Adrenal gland (tissue), 12 donors: ENCODE data around the gene ITGBL1. TPM values are rescaled to one million over a fixed set of nuclear protein-coding genes. Genes with fewer than 3 reads are reported as not detected.

Experiments used
- DNase-seq, 7 donors: peaks; one replicate each; pipeline ENCODE4 v3.0.0-alpha.2; 2019 to 2020
- H3K27ac ChIP-seq, 5 donors: fragments of 200-600 bp; sonication (generic) in 4 of 5; 1 replicate in 3 of 5; 2 replicates in 2 of 5; pipeline versions ENCODE4 v1.5.1 to v1.8.0; 2016 to 2020; ENCODE audit warnings: mild to moderate bottlenecking in 1 of 5
- H3K27me3 ChIP-seq: fragments of 200-600 bp; 2 replicates; pipeline ENCODE4 v1.8.0; 2021
- H3K36me3 ChIP-seq, 2 donors: fragments of 200-600 bp; replicated peaks in 1 of 2; 1 replicate in 1 of 2; 2 replicates in 1 of 2; pipeline versions ENCODE4 v1.5.1 to v1.8.0; 2018 to 2022
- H3K4me1 ChIP-seq, 2 donors: fragments of 200-600 bp; replicated peaks in 1 of 2; 1 replicate in 1 of 2; 2 replicates in 1 of 2; pipeline versions ENCODE4 v1.5.1 to v1.8.0; 2018 to 2021
- H3K4me3 ChIP-seq, 4 donors: fragments of 200-600 bp; sonication (generic) in 3 of 4; one replicate each; pipeline ENCODE4 v1.5.1; 2016 to 2018
- H3K9me3 ChIP-seq, 3 donors: fragments of 200-600 bp; sonication (generic) in 1 of 3; replicated peaks in 1 of 3; 1 replicate in 2 of 3; 2 replicates in 1 of 3; pipeline versions ENCODE4 v1.5.1 to v1.8.0; 2016 to 2021
- CTCF ChIP-seq, 6 experiments: fragments of 450-650 bp in 4 of 6; fragments of 200-600 bp in 2 of 6; sonication (generic) in 1 of 6; IDR thresholded peaks; 1 replicate in 5 of 6; 2 replicates in 1 of 6; pipeline versions ENCODE4 v1.5.1 to v1.8.0; 2016 to 2021; ENCODE audit warnings: antibody characterized with exemption in 6 of 6, mild to moderate bottlenecking in 2 of 6, moderate library complexity in 1 of 6
- POLR2A ChIP-seq, 2 donors: fragments of 450-650 bp; IDR thresholded peaks; one replicate each; pipeline ENCODE4 v1.6.1; 2017; ENCODE audit warnings: antibody characterized with exemption in 2 of 2, mild to moderate bottlenecking in 2 of 2, moderate library complexity in 1 of 2
- WGBS, 4 donors: extraction: QIAGEN DNeasy Blood & Tissue Kit in 2 of 4; methylation state at CpG; one replicate each; pipeline versions ENCODE4 v1.1.5 to v1.1.7; 2013 to 2017; 5-methylcytosine and 5-hydroxymethylcytosine counted together
- intact Hi-C, 2 donors: fragments of 100-400 bp; cut with DNase I; formaldehyde crosslinking; loops; one replicate each; pipeline versions ENCODE4 v1.14.1 to v1.15.0; 2022 to 2023
- polyA plus RNA-seq, 3 donors: library from polyadenylated mRNA; stranded (reverse); fragments of 200-250 nt in 2 of 3; fragments of 350-450 nt in 1 of 3; fragmentation: Illumina TruSeq in 1 of 3; extraction: RNeasy Lipid Tissue Mini Kit (QIAGEN cat#74804) in 1 of 3; gene quantifications; one replicate each; pipeline ENCODE4 v1.2.3, GENCODE V29; 2013 to 2014
- total RNA-seq, 9 donors: library from RNA; depleted of rRNA in 4 of 9; stranded (reverse); fragments of >200 nt in 4 of 9; fragments of 120-200 nt in 1 of 9; fragmentation: NEBNext Ultra II Directional in 1 of 9; extraction: Animal tissue kit (Norgen Biotek cat#: 25700) in 1 of 9; gene quantifications; one replicate each; pipeline versions ENCODE4 v1.1.0 to v1.2.4, GENCODE V29; 2013 to 2023
- donor health status: healthy with polysubstance abuse.
- donor health status: Bipolar disorder and iron deficiency.
- donor health status: DM: yes; HTN: yes; CAD: no.
- donor health status: DM: no; HTN: no; CAD: no.
- donor health status: DM: no; HTN: no; CAD: no.
- donor health status: DM: yes; HTN: yes; CAD: no.

The ITGBL1 gene
- total and polyA plus RNA-seq, 12 donors = 1.4 to 8.3 (median 4.8) TPM

GRCh38 chr13:101492251-101492910, 39.9 kb downstream of the ITGBL1 start:
- Histone ChIP-seq H3K4me3 (no peak overlapping the region), H3K36me3 (no peaks in the 10 kb centered on the region), H3K4me1 (no peaks in the 10 kb centered on the region), H3K27ac (no peak overlapping the region), H3K9me3 (no peaks in the 10 kb centered on the region), H3K27me3 (no peaks in the 10 kb centered on the region)
- TF ChIP-seq POLR2A (IDR thresholded peaks at IDR 0.05) (no peak), CTCF (IDR thresholded peaks at IDR 0.05) (no peak)
- intact Hi-C loops = no loop called here
- 60 to 83% (median 70%) methylated on average over 3 of the region's 3 CpGs for WGBS, 4 donors
- DNase-seq = no peak

GRCh38 chr13:101493541-101493940, 41.1 kb downstream of the ITGBL1 start:
- intact Hi-C loops = no loop called here
- no peaks in the 10 kb centered on the region for H3K4me1 ChIP-seq
- H3K9me3 ChIP-seq = no peaks in the 10 kb centered on the region
- H3K27ac ChIP-seq = no peak overlapping the region
- no peak overlapping the region for H3K4me3 ChIP-seq
- H3K27me3 ChIP-seq = no peaks in the 10 kb centered on the region
- no peak for DNase-seq
- no peak for TF ChIP-seq CTCF (IDR thresholded peaks at IDR 0.05)
- no peak for TF ChIP-seq POLR2A (IDR thresholded peaks at IDR 0.05)
- 48 to 65% (median 54%) methylated on average over 3 of the region's 3 CpGs for WGBS, 4 donors
- no peaks in the 10 kb centered on the region for H3K36me3 ChIP-seq

GRCh38 chr13:101499406-101499805, 46.9 kb downstream of the ITGBL1 start:
- no peaks in the 10 kb centered on the region for H3K4me1 ChIP-seq
- H3K27me3 ChIP-seq = no peaks in the 10 kb centered on the region
- no peaks in the 10 kb centered on the region for H3K36me3 ChIP-seq
- no peak overlapping the region for H3K27ac ChIP-seq
- H3K4me3 ChIP-seq = no peak overlapping the region
- no peaks in the 10 kb centered on the region for H3K9me3 ChIP-seq
- TF ChIP-seq CTCF (IDR thresholded peaks at IDR 0.05) = no peak
- TF ChIP-seq POLR2A (IDR thresholded peaks at IDR 0.05) = no peak
- intact Hi-C loops = no loop called here
- 70 to 98% (median 78%) methylated on average over 2 of the region's 2 CpGs for WGBS, 4 donors
- no peak for DNase-seq

GRCh38 chr13:101502618-101503017, 50.1 kb downstream of the ITGBL1 start:
- Histone ChIP-seq H3K4me1 (no peaks in the 10 kb centered on the region), H3K27me3 (no peaks in the 10 kb centered on the region), H3K4me3 (no peak overlapping the region), H3K27ac (no peak overlapping the region), H3K9me3 (no peaks in the 10 kb centered on the region), H3K36me3 (no peaks in the 10 kb centered on the region)
- 45 to 63% (median 55%) methylated on average over 2 of the region's 2 CpGs for WGBS, 4 donors
- no peak for DNase-seq
- no peak for TF ChIP-seq POLR2A (IDR thresholded peaks at IDR 0.05)
- no peak for TF ChIP-seq CTCF (IDR thresholded peaks at IDR 0.05)
- intact Hi-C loops = loop anchor here in 1 of 2 donors (10.0 kb wide), 1 partner anchor 252 kb away; no protein-coding TSS in a partner anchor
